D721Med (cell line): ENCODE data around the gene MRPL2.

Experiments used
- DNase-seq: peaks from one replicate; pipeline ENCODE4 v3.0.0; 2011; ENCODE audit warnings: low spot score; ENCODE audit not compliant: insufficient read length
- FAIRE-seq: peaks from 2 replicates; lab custom pipeline; 2011; peaks lifted over from hg19 to GRCh38; lab: Jason Lieb, UNC
- TF ChIP-seq, protein P1 (sequence below): IDR thresholded peaks from 2 replicates; pipeline ENCODE4 v1.5.1; 2012; ENCODE audit warnings: mild to moderate bottlenecking, control low read depth; ENCODE audit not compliant: insufficient read depth; ENCODE audit errors: missing control alignments

MRPL2 gene

DNA sequence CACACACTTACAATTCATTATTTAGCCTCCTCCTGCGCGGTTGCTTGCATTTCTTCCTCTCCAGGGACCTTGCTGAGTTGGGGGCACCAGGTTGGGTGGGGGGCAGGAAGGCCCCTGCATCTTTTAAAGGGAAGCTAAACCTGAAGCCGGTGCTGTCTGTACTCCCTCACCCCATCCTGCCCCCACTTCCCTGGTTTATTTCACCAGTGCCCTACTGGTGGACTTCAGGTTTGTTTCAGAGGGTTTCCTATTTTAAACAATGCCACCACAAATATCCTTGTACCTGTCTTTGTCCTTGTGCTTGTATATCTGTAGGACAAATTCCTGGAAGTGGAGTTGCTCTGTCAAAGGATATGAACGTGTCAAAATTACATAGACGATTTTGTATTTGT lies 37.9 kb upstream of the MRPL2 start:
- DNase-seq, result no peak
- no peak for FAIRE-seq
- TF ChIP-seq, protein P1, sequence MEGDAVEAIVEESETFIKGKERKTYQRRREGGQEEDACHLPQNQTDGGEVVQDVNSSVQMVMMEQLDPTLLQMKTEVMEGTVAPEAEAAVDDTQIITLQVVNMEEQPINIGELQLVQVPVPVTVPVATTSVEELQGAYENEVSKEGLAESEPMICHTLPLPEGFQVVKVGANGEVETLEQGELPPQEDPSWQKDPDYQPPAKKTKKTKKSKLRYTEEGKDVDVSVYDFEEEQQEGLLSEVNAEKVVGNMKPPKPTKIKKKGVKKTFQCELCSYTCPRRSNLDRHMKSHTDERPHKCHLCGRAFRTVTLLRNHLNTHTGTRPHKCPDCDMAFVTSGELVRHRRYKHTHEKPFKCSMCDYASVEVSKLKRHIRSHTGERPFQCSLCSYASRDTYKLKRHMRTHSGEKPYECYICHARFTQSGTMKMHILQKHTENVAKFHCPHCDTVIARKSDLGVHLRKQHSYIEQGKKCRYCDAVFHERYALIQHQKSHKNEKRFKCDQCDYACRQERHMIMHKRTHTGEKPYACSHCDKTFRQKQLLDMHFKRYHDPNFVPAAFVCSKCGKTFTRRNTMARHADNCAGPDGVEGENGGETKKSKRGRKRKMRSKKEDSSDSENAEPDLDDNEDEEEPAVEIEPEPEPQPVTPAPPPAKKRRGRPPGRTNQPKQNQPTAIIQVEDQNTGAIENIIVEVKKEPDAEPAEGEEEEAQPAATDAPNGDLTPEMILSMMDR, result no peak

DNA sequence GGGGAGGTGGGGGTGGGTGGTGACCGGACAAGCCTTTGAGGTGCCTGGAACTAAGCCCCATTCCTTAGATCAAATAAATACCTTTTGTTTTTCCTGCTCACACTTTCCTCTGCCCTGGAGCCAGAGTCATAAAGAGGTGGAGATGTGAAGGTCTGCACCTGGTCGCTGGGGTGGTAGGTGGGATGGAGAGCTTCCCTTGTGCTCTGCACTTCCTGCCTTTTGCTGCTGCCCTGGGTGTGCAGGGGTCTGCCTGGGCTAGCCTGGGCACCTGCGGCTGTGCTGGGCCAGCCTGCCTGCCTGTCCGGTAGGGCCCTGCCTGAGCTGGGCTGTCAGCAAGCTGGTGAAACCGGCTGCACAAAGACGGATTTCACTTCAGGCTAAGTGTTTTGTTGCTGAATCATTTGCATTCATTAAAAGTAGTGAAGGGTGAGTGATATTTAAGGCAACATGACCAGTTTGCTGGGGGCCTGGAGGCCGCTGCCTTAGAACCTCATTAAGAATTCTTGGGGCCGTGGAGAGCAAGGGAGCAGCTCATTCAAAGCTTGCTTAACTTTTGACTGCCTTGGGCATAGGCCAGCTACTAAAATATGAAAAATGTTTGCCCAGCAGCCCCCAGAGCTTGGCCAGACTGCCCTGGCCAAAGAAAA lies 37.3 kb upstream of the MRPL2 start:
- FAIRE-seq, result no peak
- TF ChIP-seq, protein P1, result no peak
- no peak for DNase-seq

DNA sequence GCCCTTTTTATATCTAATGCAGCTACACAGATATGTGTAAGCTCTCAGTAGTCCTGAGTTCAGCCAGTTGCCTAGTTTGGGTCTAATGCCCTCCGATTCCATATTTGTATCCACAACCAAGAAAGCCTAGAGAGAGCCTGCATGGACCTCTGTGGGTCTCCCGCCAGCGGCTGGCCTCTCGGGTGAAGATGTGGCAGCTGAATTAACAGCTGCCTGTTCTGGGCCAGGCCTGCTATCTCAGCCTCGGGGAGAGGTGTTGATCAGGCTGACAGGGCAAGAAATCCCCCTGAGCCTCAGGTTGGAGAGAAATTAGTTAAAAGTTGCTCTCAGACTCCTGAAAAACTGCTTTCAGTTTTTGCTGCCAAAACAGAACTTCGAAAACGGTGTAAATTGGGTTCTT lies 36.7 kb upstream of the MRPL2 start:
- FAIRE-seq, result no peak
- TF ChIP-seq, protein P1, result no peak

DNA sequence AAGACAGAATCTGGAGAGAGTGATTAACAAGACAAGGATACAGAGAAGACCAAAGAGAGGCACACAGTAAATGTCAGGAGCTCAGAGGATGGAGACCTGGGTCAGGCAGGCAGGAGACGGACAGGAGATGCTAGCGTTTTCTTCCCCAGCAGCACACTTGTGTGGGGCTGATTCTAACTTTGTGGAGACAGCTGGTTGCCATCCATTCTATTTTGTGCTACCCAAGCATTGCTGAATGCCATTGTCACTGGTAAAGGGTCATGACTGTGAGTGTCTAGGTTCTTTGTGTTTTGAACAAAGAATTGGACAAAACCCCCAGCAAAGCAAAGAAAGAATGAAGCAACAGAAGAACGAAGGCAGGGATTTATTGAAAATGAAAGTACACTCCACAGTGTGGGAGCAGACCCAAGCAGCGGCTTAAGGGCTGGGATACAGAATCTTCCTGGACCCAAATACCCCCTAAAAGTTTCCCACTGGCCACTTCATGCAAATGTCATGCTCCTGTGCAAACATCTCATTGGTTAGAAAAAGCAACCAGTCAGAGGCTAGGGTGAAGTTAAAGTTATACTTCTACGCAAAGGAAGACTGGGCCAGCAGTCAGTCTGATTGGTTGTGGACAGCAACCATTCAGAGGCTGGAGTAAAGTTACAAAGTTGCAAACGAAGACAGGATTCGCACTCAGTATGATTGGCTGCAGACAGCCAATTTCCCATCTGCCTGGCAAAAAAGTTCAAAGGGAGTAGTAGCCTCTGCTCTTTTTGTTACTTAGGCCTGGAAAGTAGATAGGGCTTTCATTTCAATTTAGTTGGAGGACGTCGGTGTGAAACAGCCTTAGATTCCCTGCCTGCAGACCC lies 34.4 kb upstream of the MRPL2 start:
- no peak for FAIRE-seq
- TF ChIP-seq, protein P1, result no peak
- DNase-seq, result no peak

More for the DNA sequence above, 36.7 kb upstream of the MRPL2 start:
- no peak for DNase-seq

DNA sequence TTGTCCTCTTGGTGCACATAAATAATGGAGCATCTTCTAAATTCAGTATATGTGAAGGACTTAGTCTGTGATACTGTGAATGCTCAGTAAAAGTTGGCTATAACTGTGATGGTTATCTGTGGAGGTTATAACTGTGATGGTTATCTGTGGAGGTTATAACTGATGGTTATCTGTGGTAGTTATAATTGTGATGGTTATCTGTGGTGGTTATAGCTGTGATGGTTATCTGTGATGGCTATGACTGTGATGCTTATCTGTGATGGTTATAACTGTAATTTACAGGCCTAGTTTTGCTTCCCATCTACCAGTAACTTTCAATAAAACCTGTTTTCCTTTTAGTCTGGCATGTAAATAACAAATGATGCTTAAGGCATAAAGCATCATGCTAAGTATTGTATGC lies 33.4 kb upstream of the MRPL2 start:
- FAIRE-seq (no peak), DNase-seq (no peak)
- TF ChIP-seq, protein P1, result no peak

DNA sequence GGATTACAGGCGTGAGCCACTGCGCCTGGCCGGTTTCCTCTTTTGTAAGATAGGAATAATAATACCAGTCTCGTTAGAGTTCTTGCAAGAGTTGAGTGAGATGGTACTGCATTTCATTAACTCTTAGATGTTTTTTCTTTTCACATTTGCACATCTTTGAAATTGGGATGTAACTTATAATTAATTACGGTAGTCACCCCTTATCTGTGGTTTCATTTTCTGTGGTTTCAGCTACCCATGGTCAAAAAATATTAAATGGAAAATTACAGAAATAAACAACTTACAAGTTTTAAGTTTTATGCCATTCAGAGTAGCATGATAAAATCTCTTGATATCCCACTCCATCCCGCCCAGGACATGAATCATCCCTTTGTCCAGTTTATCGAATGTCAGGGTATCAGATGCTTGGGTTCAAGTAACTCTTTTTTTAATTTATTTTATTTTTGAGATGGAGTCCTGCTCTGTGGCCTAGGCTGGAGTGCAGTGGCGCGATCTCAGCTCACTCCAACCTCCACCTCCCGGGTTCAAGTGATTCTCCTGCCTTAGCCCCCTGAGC lies 32.3 kb upstream of the MRPL2 start:
- no peak for FAIRE-seq
- DNase-seq, result no peak
- TF ChIP-seq, protein P1, result no peak

DNA sequence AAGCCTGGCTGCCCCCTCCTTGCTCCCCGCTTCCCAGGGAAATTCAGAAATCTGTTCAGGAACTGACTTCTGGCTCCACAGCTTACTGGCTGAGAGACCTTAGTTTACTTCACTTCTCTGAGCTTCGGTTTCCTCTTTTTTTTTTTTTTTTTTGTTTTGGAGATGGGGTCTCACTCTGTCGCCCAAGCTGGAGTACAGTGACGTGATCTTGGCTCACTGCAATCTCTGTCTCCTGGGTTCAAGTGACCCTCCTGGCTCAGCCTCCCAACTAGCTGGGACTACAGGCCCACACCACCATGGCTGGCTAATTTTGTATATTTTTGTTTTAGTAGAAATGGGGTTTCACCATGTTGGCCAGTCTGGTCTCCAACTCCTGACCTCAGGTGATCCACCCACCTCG lies 31.8 kb upstream of the MRPL2 start:
- TF ChIP-seq, protein P1, result no peak
- DNase-seq (no peak), FAIRE-seq (no peak)
